ENCODE data around the gene CCR5. TPM values are rescaled to one million over a fixed set of nuclear protein-coding genes. Genes with fewer than 3 reads are reported as not detected.
"Not testable (repeated sequence)": the region's sequence is repeated elsewhere in the genome, so short reads cannot be mapped to it uniquely, and the experiment has no call there.

CCR5 gene
- total RNA-seq, 1 donor from 2014 or later: not detected

DNA sequence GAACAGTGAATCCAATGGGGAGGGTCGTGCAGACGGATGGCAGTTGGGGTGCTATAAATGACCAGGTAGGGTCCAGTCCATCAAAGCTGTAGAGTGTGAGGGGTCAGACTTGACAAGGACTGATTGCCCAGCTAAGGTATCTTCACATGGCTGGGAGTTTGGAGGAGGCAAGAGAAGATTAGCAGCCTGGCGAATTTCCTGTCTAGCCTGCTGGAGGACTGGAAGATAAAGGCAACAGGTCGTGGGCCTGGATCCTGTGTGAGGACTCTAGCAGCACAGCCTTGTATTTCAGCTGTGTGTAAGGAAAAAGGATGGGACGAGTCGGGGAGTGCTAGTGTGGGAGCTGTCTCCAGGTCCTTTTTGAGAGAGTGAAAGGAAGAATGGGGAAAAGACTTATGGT is 18.6 kb downstream of the CCR5 start:
- TF ChIP-seq, protein P1, sequence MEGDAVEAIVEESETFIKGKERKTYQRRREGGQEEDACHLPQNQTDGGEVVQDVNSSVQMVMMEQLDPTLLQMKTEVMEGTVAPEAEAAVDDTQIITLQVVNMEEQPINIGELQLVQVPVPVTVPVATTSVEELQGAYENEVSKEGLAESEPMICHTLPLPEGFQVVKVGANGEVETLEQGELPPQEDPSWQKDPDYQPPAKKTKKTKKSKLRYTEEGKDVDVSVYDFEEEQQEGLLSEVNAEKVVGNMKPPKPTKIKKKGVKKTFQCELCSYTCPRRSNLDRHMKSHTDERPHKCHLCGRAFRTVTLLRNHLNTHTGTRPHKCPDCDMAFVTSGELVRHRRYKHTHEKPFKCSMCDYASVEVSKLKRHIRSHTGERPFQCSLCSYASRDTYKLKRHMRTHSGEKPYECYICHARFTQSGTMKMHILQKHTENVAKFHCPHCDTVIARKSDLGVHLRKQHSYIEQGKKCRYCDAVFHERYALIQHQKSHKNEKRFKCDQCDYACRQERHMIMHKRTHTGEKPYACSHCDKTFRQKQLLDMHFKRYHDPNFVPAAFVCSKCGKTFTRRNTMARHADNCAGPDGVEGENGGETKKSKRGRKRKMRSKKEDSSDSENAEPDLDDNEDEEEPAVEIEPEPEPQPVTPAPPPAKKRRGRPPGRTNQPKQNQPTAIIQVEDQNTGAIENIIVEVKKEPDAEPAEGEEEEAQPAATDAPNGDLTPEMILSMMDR (IDR thresholded peaks at IDR 0.05): no peak
- no peak for TF ChIP-seq EZH2phosphoT487 (IDR thresholded peaks at IDR 0.05)
- TF ChIP-seq EZH2 (IDR thresholded peaks at IDR 0.05): no peak
- Histone ChIP-seq H2AFZ (replicated peaks) (no peak overlapping the region), H3K79me2 (ENCODE audit: low read depth) (no peaks in the 10 kb centered on the region), H3K27ac (no peak overlapping the region), H3K4me2 (no peak overlapping the region), H3K4me3 (no peak overlapping the region), H3K27me3 (no peaks in the 10 kb centered on the region), H4K20me1 (ENCODE audit: low read depth) (no peaks in the 10 kb centered on the region), H3F3A (ENCODE audit: low read depth) (no peaks in the 10 kb centered on the region), H3K36me3 (no peaks in the 10 kb centered on the region), H3K4me1 (no peaks in the 10 kb centered on the region), H3K9ac (no peak overlapping the region), H3K9me3 (ENCODE audit: low read depth) (no peaks in the 10 kb centered on the region)
- Mint-ChIP-seq H3K9me3 (no peaks in the 10 kb centered on the region), H3K27me3 (ENCODE audit: insufficient read depth, low read depth) (peaks cover 4% of the 10 kb centered on the region), H3K27ac (no peak overlapping the region), H3K4me1 (peaks cover 2% of the 10 kb centered on the region), H3K36me3 (no peaks in the 10 kb centered on the region), H3K4me3 (no peak overlapping the region)
- no peak for DNase-seq (ENCODE audit: low spot score)

DNA sequence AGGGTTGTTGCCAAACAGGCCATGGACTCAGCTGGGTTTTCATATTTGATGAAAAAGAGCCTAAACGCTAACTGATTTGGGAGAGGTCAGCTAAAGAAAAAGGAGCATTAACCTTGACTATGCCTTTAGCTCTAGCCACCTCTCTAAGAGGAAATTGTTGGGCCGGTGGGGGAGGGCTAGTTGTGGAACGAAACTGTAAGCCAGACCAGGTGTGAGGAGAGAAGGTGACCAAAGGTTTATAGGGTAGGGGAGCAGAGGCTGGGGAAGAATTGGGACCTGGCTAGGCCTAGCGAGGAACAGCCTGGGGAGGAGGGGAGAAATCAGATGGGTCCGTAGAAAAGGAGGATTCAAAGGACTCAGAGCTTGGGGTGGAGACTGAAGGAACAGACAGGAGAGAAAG is 20.8 kb downstream of the CCR5 start:
- not testable (repeated sequence) for H3K36me3 ChIP-seq; H3K27me3 ChIP-seq; H3K27ac ChIP-seq; H3K79me2 ChIP-seq (ENCODE audit: low read depth); H3K9ac ChIP-seq; H3K4me1 Mint-ChIP-seq; H3K4me3 Mint-ChIP-seq; H3K36me3 Mint-ChIP-seq; H3K4me2 ChIP-seq; H3K27me3 Mint-ChIP-seq (ENCODE audit: insufficient read depth, low read depth); H3K9me3 ChIP-seq (ENCODE audit: low read depth); H2AFZ ChIP-seq (replicated peaks); H3K27ac Mint-ChIP-seq; H3K9me3 Mint-ChIP-seq; H3F3A ChIP-seq (ENCODE audit: low read depth); H4K20me1 ChIP-seq (ENCODE audit: low read depth); H3K4me1 ChIP-seq; H3K4me3 ChIP-seq; DNase-seq (ENCODE audit: low spot score)

GRCh38 chr3:46393011-46393410 is 22.3 kb downstream of the CCR5 start:
- Histone ChIP-seq H3K27ac (no peak overlapping the region), H3K4me2 (no peak overlapping the region), H3K4me1 (no peaks in the 10 kb centered on the region), H3K4me3 (no peak overlapping the region), H3F3A (ENCODE audit: low read depth) (no peaks in the 10 kb centered on the region), H3K27me3 (no peaks in the 10 kb centered on the region), H3K9ac (no peak overlapping the region), H4K20me1 (ENCODE audit: low read depth) (no peaks in the 10 kb centered on the region), H3K36me3 (no peaks in the 10 kb centered on the region), H3K9me3 (ENCODE audit: low read depth) (no peaks in the 10 kb centered on the region), H3K79me2 (ENCODE audit: low read depth) (no peaks in the 10 kb centered on the region), H2AFZ (replicated peaks) (no peak overlapping the region)
- DNase-seq (ENCODE audit: low spot score): no peak
- Mint-ChIP-seq H3K4me1 (peaks cover 2% of the 10 kb centered on the region), H3K36me3 (no peaks in the 10 kb centered on the region), H3K4me3 (peak overlapping the region; percentile 10), H3K27me3 (ENCODE audit: insufficient read depth, low read depth) (no peaks in the 10 kb centered on the region), H3K27ac (no peak overlapping the region), H3K9me3 (no peaks in the 10 kb centered on the region)
- TF ChIP-seq EZH2phosphoT487 (IDR thresholded peaks at IDR 0.05) (no peak), EZH2 (IDR thresholded peaks at IDR 0.05) (no peak)
- TF ChIP-seq, protein P1 (IDR thresholded peaks at IDR 0.05): no peak

GRCh38 chr3:46393554-46394434 is 23.0 kb downstream of the CCR5 start:
- H3K4me3 Mint-ChIP-seq: no peak overlapping the region
- no peaks in the 10 kb centered on the region for H3K4me1 ChIP-seq
- no peak overlapping the region for H3K9ac ChIP-seq
- no peak overlapping the region for H3K27ac ChIP-seq
- H3K9me3 Mint-ChIP-seq: no peaks in the 10 kb centered on the region
- TF ChIP-seq, protein P1 (IDR thresholded peaks at IDR 0.05): no peak
- TF ChIP-seq EZH2 (IDR thresholded peaks at IDR 0.05): no peak
- no peak for TF ChIP-seq EZH2phosphoT487 (IDR thresholded peaks at IDR 0.05)
- H3K27me3 Mint-ChIP-seq (ENCODE audit: insufficient read depth, low read depth): no peaks in the 10 kb centered on the region
- no peaks in the 10 kb centered on the region for H3K36me3 Mint-ChIP-seq
- peaks cover 2% of the 10 kb centered on the region for H3K4me1 Mint-ChIP-seq
- no peaks in the 10 kb centered on the region for H3K9me3 ChIP-seq (ENCODE audit: low read depth)
- H3K4me3 ChIP-seq: no peak overlapping the region
- H3F3A ChIP-seq (ENCODE audit: low read depth): no peaks in the 10 kb centered on the region
- H3K4me2 ChIP-seq: no peak overlapping the region
- H3K79me2 ChIP-seq (ENCODE audit: low read depth): no peaks in the 10 kb centered on the region
- H3K36me3 ChIP-seq: no peaks in the 10 kb centered on the region
- no peaks in the 10 kb centered on the region for H4K20me1 ChIP-seq (ENCODE audit: low read depth)
- no peak overlapping the region for H2AFZ ChIP-seq (replicated peaks)
- no peaks in the 10 kb centered on the region for H3K27me3 ChIP-seq
- H3K27ac Mint-ChIP-seq: peak overlapping the region; percentile 18
- DNase-seq (ENCODE audit: low spot score): no peak
